ENCODE measurements around the gene LRPAP1. TPM values are rescaled to one million over a fixed set of nuclear protein-coding genes. Genes with fewer than 3 reads are reported as not detected.
A peak's percentile ranks its signal among the peaks of the same experiment; 100 is the strongest.

The LRPAP1 gene
- total RNA-seq, 1 experiment from 2014 or later = 109 TPM

DNA sequence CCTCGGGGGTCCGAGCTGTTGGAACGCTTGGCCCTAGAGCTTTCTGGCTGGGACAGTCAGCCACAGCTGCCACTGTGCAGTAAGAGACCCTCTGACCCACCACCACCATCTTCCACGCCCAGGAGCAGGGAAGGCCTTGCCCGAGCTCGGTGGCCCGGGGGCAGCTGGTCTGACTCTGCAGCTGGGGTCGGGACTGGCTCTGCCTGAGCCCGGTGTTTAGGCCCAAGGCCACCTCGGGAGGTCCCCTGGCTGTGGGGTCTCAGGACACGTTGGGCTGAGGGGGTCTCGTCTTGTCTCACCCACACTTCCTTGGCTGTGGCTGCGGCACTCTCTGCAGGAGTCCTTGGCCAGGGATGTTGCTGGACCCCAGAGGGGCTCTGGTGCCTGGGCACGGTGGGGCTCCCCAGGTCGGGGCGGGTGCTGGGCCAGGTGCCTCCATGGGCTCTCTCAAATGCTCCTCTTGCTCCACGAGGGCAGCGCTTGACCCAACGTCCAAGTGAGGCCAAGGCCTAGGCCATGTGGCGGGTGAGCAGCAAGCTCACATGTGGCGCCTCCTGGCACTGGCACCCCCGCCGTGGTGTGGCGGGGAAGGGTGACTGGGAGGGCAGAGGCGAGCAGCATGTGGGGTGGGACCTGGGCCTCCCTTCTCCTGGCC lies 46.2 kb downstream of the LRPAP1 start:
- BruUV-seq (replicated peaks) = no TSS peak

More for the DNA sequence above, 46.2 kb downstream of the LRPAP1 start:
- RAD21 ChIA-PET (ENCODE audit: low non-redundant PET in 1 of 2, low total read pairs in 2 of 2, uncharacterized antibody in 2 of 2, unreplicated experiment in 2 of 2) = no interaction called here
- no peak overlapping the region; the same call in 1 of the 2 replicates for H3K27ac ChIP-seq (ENCODE audit: low read depth, low read length)
- no peaks in the 10 kb centered on the region for H4K20me1 ChIP-seq (ENCODE audit: insufficient read depth)
- intact Hi-C loops (cut with micrococcal nuclease) = no loop called here
- TF ChIP-seq ELF1 (IDR thresholded peaks at IDR 0.05; ENCODE audit: borderline replicate concordance, low read depth) = no peak
- no peak for TF ChIP-seq JUND (IDR thresholded peaks at IDR 0.05)
- no peak for TF ChIP-seq YY1 (IDR thresholded peaks at IDR 0.05; ENCODE audit: extremely low read depth, insufficient replicate concordance, low read depth, low read length)
- TF ChIP-seq EGR1 (IDR thresholded peaks at IDR 0.05; ENCODE audit: low read depth) = no peak
- TF ChIP-seq, protein P1, sequence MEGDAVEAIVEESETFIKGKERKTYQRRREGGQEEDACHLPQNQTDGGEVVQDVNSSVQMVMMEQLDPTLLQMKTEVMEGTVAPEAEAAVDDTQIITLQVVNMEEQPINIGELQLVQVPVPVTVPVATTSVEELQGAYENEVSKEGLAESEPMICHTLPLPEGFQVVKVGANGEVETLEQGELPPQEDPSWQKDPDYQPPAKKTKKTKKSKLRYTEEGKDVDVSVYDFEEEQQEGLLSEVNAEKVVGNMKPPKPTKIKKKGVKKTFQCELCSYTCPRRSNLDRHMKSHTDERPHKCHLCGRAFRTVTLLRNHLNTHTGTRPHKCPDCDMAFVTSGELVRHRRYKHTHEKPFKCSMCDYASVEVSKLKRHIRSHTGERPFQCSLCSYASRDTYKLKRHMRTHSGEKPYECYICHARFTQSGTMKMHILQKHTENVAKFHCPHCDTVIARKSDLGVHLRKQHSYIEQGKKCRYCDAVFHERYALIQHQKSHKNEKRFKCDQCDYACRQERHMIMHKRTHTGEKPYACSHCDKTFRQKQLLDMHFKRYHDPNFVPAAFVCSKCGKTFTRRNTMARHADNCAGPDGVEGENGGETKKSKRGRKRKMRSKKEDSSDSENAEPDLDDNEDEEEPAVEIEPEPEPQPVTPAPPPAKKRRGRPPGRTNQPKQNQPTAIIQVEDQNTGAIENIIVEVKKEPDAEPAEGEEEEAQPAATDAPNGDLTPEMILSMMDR (IDR thresholded peaks at IDR 0.05 in 2 of 3, conservative IDR thresholded peaks at IDR 0.05 in 1 of 3; ENCODE audit: borderline replicate concordance in 1 of 3, insufficient read depth in 1 of 3, low read depth in 2 of 3, low read length in 2 of 3) = no peak
- TF ChIP-seq, protein P2, sequence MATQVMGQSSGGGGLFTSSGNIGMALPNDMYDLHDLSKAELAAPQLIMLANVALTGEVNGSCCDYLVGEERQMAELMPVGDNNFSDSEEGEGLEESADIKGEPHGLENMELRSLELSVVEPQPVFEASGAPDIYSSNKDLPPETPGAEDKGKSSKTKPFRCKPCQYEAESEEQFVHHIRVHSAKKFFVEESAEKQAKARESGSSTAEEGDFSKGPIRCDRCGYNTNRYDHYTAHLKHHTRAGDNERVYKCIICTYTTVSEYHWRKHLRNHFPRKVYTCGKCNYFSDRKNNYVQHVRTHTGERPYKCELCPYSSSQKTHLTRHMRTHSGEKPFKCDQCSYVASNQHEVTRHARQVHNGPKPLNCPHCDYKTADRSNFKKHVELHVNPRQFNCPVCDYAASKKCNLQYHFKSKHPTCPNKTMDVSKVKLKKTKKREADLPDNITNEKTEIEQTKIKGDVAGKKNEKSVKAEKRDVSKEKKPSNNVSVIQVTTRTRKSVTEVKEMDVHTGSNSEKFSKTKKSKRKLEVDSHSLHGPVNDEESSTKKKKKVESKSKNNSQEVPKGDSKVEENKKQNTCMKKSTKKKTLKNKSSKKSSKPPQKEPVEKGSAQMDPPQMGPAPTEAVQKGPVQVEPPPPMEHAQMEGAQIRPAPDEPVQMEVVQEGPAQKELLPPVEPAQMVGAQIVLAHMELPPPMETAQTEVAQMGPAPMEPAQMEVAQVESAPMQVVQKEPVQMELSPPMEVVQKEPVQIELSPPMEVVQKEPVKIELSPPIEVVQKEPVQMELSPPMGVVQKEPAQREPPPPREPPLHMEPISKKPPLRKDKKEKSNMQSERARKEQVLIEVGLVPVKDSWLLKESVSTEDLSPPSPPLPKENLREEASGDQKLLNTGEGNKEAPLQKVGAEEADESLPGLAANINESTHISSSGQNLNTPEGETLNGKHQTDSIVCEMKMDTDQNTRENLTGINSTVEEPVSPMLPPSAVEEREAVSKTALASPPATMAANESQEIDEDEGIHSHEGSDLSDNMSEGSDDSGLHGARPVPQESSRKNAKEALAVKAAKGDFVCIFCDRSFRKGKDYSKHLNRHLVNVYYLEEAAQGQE (IDR thresholded peaks at IDR 0.05; ENCODE audit: low read depth) = no peak
- H3K79me2 ChIP-seq (ENCODE audit: insufficient read depth, low read length) = no peaks in the 10 kb centered on the region
- H3K9ac ChIP-seq (ENCODE audit: low read length) = no peak overlapping the region
- no peak for ATAC-seq
- no peak overlapping the region for H3K4me3 ChIP-seq (replicated peaks in 1 of 2; ENCODE audit: low read depth in 1 of 2, low read length in 2 of 2)
- H3K4me1 ChIP-seq (ENCODE audit: control insufficient read depth in 1 of 2, insufficient read depth in 2 of 2, low read length in 2 of 2) = peaks cover 21 to 27% of the 10 kb centered on the region in 2 experiments
- CTCF ChIA-PET = no interaction called here
- POLR2A ChIA-PET = no interaction called here
- no peak for DNase-seq (ENCODE audit: low read depth, low spot score)
- no peaks in the 10 kb centered on the region for H3K9me3 ChIP-seq (ENCODE audit: control insufficient read depth in 1 of 2, insufficient read depth in 1 of 2, low read depth in 1 of 2, low read length in 2 of 2)
- H3K9me2 ChIP-seq (ENCODE audit: insufficient read depth) = no peaks in the 10 kb centered on the region
- H3K36me3 ChIP-seq (ENCODE audit: control insufficient read depth in 1 of 2, insufficient read depth in 2 of 2, low read length in 2 of 2) = no peaks in the 10 kb centered on the region
- H3K4me2 ChIP-seq (ENCODE audit: low read length) = peak overlapping the region; percentile 91
- H2AFZ ChIP-seq (ENCODE audit: low read depth, low read length, poor library complexity, severe bottlenecking) = no peak overlapping the region
- H3K27me3 ChIP-seq (ENCODE audit: insufficient read depth, low read length) = no peaks in the 10 kb centered on the region

Measured in HCT116 (cell line).